HepG2 (cell line): Measurements from ENCODE around the gene GTF2E1. TPM values are rescaled to one million over a fixed set of nuclear protein-coding genes. Genes with fewer than 3 reads are reported as not detected.

Source experiments
- KLF9 ChIP-seq: IDR thresholded peaks from 2 replicates; pipeline ENCODE4 v1.6.1; 2016; ENCODE audit warnings: low read depth
- MIXL1 ChIP-seq: IDR thresholded peaks from 2 replicates; pipeline ENCODE4 v1.6.1; 2016
- RELA ChIP-seq: sonication (generic); formaldehyde crosslinking; IDR thresholded peaks from 2 replicates; pipeline ENCODE4 v1.4.0; 2020; ENCODE audit warnings: missing genetic modification reagents
- SUZ12 ChIP-seq: fragments of 150-350 bp; IDR thresholded peaks from 2 replicates; pipeline ENCODE4 v1.6.1; 2014; ENCODE audit warnings: low read depth, low read length
- ZNF256 ChIP-seq: sonication (generic); formaldehyde crosslinking; conservative IDR thresholded peaks from 2 replicates; pipeline ENCODE4 v1.4.0; 2020; ENCODE audit warnings: missing genetic modification reagents
- ZNF331 ChIP-seq: sonication (generic); formaldehyde crosslinking; IDR thresholded peaks from 2 replicates; pipeline ENCODE4 v1.4.0; 2020; ENCODE audit warnings: missing genetic modification reagents
- ZNF546 ChIP-seq: sonication (generic); formaldehyde crosslinking; conservative IDR thresholded peaks from 2 replicates; pipeline ENCODE4 v1.8.1; 2023; ENCODE audit warnings: mild to moderate bottlenecking, missing genetic modification reagents
- ZNF564 ChIP-seq: sonication (generic); formaldehyde crosslinking; IDR thresholded peaks from 2 replicates; pipeline ENCODE4 v1.8.1; 2023; ENCODE audit warnings: mild to moderate bottlenecking, missing genetic modification reagents
- ZSCAN20 ChIP-seq: sonication (generic); formaldehyde crosslinking; IDR thresholded peaks from 2 replicates; pipeline ENCODE4 v1.4.0; 2020; ENCODE audit warnings: missing genetic modification reagents, mild to moderate bottlenecking, borderline replicate concordance
- polyA plus RNA-seq, 8 experiments: library from polyadenylated mRNA; depleted of rRNA in 3 of 8; stranded (reverse) in 7 of 8; unstranded in 1 of 8; fragments of >200 nt; fragmentation: Illumina TruSeq in 4 of 8; extraction: Trizol in 4 of 8; gene quantifications; 2 replicates each; pipeline versions ENCODE4 v1.2.1 to v1.2.3, GENCODE V29; 2011 to 2016; ENCODE audit warnings: low read depth in 4 of 8, missing spikeins in 1 of 8, mixed read lengths in 1 of 8; ENCODE audit not compliant: insufficient read depth in 1 of 8
- total RNA-seq, 5 experiments: library from RNA; depleted of rRNA; stranded (reverse); fragments of >200 nt; fragmentation: Illumina TruSeq; extraction: Trizol; gene quantifications; 2 replicates each; pipeline ENCODE4 v1.2.3, GENCODE V29; 2016; ENCODE audit warnings: low read depth in 1 of 5
- TF ChIP-seq, protein P1 (sequence below): sonication (generic); formaldehyde crosslinking; IDR thresholded peaks from 2 replicates; pipeline ENCODE4 v1.4.0; 2020; ENCODE audit warnings: low read depth, missing genetic modification reagents
- TF ChIP-seq, protein P2 (sequence below): sonication (generic); formaldehyde crosslinking; IDR thresholded peaks from 2 replicates; pipeline ENCODE4 v1.4.0; 2020; ENCODE audit warnings: missing genetic modification reagents, borderline replicate concordance
- TF ChIP-seq, protein P3 (sequence below): IDR thresholded peaks from 2 replicates; pipeline ENCODE4 v1.6.1; 2016; ENCODE audit warnings: mild to moderate bottlenecking, missing biosample characterization, missing genetic modification reagents
- TF ChIP-seq, protein P4 (sequence below), 2 experiments: sonication (generic) in 1 of 2; formaldehyde crosslinking in 1 of 2; IDR thresholded peaks; 2 replicates each; pipeline versions ENCODE4 v1.4.0 to v1.6.1; 2018 to 2020; ENCODE audit warnings: missing genetic modification reagents in 2 of 2, borderline replicate concordance in 1 of 2, low read depth in 1 of 2, mild to moderate bottlenecking in 1 of 2, missing biosample characterization in 1 of 2
- TF ChIP-seq, protein P5 (sequence below): sonication (generic); formaldehyde crosslinking; IDR thresholded peaks from 2 replicates; pipeline ENCODE4 v1.5.0; 2020; ENCODE audit warnings: mild to moderate bottlenecking, missing genetic modification reagents
- TF ChIP-seq, protein P6 (sequence below): sonication (generic); formaldehyde crosslinking; IDR thresholded peaks from 2 replicates; pipeline ENCODE4 v1.4.0; 2020; ENCODE audit warnings: mild to moderate bottlenecking, missing genetic modification reagents

Gene GTF2E1
- total and polyA plus RNA-seq, 2 of the 13 experiments (the other 11 are each of a cell fraction or from before 2014, with no cell fraction given): 7.7 to 21.5 TPM

DNA sequence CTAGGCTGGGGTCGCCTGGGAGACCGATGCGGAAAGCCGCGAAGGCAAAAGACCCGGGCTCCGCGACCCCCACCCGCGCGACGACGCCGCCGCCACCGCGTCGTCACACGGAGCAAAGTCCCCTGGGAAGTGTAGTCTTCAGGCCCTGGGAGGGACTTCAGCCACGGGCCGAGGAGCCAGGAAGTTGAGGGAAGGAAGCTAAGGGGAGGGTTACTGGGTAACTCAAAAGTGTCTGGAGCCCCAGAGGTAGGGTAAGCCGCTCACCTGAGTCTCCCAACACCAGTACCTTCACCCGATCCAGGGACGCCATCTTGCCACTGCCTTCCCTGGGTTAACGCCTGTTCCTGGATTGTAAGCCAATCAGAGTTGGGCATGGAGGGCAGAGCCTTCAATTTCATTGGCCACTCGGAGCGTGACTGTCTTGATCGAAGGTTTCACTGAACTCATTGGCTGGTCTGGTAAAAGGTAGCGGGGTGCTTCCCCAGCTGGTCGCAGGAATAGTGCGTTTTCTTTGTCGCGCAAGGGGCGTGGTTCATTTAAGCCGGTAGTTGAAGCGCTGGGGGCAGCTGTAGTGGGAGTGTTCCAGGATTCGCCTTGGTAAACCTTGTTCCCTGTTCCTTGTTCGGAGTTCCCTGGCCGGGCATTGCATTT lies at the start of gene GTF2E1, which contains the start of gene RABL3 (continued):
- TF ChIP-seq, protein P1, sequence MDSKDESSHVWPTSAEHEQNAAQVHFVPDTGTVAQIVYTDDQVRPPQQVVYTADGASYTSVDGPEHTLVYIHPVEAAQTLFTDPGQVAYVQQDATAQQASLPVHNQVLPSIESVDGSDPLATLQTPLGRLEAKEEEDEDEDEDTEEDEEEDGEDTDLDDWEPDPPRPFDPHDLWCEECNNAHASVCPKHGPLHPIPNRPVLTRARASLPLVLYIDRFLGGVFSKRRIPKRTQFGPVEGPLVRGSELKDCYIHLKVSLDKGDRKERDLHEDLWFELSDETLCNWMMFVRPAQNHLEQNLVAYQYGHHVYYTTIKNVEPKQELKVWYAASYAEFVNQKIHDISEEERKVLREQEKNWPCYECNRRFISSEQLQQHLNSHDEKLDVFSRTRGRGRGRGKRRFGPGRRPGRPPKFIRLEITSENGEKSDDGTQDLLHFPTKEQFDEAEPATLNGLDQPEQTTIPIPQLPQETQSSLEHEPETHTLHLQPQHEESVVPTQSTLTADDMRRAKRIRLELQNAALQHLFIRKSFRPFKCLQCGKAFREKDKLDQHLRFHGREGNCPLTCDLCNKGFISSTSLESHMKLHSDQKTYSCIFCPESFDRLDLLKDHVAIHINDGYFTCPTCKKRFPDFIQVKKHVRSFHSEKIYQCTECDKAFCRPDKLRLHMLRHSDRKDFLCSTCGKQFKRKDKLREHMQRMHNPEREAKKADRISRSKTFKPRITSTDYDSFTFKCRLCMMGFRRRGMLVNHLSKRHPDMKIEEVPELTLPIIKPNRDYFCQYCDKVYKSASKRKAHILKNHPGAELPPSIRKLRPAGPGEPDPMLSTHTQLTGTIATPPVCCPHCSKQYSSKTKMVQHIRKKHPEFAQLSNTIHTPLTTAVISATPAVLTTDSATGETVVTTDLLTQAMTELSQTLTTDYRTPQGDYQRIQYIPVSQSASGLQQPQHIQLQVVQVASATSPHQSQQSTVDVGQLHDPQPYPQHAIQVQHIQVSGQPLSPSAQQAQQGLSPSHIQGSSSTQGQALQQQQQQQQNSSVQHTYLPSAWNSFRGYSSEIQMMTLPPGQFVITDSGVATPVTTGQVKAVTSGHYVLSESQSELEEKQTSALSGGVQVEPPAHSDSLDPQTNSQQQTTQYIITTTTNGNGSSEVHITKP (CRISPR knock-in tag): peak; percentile 55; the same call in 1 of the 2 replicates
- TF ChIP-seq, protein P2, sequence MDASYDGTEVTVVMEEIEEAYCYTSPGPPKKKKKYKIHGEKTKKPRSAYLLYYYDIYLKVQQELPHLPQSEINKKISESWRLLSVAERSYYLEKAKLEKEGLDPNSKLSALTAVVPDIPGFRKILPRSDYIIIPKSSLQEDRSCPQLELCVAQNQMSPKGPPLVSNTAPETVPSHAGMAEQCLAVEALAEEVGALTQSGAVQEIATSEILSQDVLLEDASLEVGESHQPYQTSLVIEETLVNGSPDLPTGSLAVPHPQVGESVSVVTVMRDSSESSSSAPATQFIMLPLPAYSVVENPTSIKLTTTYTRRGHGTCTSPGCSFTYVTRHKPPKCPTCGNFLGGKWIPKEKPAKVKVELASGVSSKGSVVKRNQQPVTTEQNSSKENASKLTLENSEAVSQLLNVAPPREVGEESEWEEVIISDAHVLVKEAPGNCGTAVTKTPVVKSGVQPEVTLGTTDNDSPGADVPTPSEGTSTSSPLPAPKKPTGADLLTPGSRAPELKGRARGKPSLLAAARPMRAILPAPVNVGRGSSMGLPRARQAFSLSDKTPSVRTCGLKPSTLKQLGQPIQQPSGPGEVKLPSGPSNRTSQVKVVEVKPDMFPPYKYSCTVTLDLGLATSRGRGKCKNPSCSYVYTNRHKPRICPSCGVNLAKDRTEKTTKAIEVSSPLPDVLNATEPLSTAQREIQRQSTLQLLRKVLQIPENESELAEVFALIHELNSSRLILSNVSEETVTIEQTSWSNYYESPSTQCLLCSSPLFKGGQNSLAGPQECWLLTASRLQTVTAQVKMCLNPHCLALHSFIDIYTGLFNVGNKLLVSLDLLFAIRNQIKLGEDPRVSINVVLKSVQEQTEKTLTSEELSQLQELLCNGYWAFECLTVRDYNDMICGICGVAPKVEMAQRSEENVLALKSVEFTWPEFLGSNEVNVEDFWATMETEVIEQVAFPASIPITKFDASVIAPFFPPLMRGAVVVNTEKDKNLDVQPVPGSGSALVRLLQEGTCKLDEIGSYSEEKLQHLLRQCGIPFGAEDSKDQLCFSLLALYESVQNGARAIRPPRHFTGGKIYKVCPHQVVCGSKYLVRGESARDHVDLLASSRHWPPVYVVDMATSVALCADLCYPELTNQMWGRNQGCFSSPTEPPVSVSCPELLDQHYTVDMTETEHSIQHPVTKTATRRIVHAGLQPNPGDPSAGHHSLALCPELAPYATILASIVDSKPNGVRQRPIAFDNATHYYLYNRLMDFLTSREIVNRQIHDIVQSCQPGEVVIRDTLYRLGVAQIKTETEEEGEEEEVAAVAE (CRISPR knock-in tag): peak; percentile 94; the same call in 1 of the 2 replicates
- TF ChIP-seq ZNF331 (CRISPR knock-in tag) (no peak; the same call in 1 of the 2 replicates), ZNF256 (CRISPR knock-in tag) (no peak), RELA (CRISPR knock-in tag) (peak; percentile 43; the same call in 1 of the 2 replicates), KLF9 (peak; percentile 36; the same call in 1 of the 2 replicates), ZNF546 (CRISPR knock-in tag) (0 out of 2 replicates have a peak, but pooled peaks have one; percentile 39), ZNF564 (CRISPR knock-in tag) (peak; percentile 88), MIXL1 (CRISPR knock-in tag) (peak; percentile 37; the same call in 1 of the 2 replicates), SUZ12 (peak; percentile 46), ZSCAN20 (0 out of 2 replicates have a peak, but pooled peaks have one; percentile 15)
- TF ChIP-seq, protein P3, sequence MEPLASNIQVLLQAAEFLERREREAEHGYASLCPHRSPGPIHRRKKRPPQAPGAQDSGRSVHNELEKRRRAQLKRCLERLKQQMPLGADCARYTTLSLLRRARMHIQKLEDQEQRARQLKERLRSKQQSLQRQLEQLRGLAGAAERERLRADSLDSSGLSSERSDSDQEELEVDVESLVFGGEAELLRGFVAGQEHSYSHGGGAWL (CRISPR knock-in tag): peak; percentile 83
- TF ChIP-seq, protein P4, sequence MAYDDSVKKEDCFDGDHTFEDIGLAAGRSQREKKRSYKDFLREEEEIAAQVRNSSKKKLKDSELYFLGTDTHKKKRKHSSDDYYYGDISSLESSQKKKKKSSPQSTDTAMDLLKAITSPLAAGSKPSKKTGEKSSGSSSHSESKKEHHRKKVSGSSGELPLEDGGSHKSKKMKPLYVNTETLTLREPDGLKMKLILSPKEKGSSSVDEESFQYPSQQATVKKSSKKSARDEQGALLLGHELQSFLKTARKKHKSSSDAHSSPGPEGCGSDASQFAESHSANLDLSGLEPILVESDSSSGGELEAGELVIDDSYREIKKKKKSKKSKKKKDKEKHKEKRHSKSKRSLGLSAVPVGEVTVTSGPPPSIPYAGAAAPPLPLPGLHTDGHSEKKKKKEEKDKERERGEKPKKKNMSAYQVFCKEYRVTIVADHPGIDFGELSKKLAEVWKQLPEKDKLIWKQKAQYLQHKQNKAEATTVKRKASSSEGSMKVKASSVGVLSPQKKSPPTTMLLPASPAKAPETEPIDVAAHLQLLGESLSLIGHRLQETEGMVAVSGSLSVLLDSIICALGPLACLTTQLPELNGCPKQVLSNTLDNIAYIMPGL (CRISPR knock-in tag; IDR thresholded peaks at IDR 0.05; ENCODE audit: borderline replicate concordance in 1 of 2, low read depth in 1 of 2): peak; percentile 37 to 47; a peak in 3 of 4 replicates
- TF ChIP-seq, protein P5, sequence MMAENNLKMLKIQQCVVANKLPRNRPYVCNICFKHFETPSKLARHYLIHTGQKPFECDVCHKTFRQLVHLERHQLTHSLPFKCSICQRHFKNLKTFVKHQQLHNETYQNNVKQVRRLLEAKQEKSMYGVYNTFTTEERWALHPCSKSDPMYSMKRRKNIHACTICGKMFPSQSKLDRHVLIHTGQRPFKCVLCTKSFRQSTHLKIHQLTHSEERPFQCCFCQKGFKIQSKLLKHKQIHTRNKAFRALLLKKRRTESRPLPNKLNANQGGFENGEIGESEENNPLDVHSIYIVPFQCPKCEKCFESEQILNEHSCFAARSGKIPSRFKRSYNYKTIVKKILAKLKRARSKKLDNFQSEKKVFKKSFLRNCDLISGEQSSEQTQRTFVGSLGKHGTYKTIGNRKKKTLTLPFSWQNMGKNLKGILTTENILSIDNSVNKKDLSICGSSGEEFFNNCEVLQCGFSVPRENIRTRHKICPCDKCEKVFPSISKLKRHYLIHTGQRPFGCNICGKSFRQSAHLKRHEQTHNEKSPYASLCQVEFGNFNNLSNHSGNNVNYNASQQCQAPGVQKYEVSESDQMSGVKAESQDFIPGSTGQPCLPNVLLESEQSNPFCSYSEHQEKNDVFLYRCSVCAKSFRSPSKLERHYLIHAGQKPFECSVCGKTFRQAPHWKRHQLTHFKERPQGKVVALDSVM (CRISPR knock-in tag): 0 out of 2 replicates have a peak, but pooled peaks have one; percentile 24
- TF ChIP-seq, protein P6, sequence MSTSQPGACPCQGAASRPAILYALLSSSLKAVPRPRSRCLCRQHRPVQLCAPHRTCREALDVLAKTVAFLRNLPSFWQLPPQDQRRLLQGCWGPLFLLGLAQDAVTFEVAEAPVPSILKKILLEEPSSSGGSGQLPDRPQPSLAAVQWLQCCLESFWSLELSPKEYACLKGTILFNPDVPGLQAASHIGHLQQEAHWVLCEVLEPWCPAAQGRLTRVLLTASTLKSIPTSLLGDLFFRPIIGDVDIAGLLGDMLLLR: peak; percentile 52; the same call in 1 of the 2 replicates
